ENCODE data around the gene MAPK14.

- TF ChIP-seq CTCF (IDR thresholded peaks at IDR 0.05; ENCODE audit: low read length) (no peak), EZH2 (IDR thresholded peaks at IDR 0.05; ENCODE audit: borderline replicate concordance, low read length) (no peak)
Observed at GRCh38 chr6:36064770-36065396, 37.3 kb downstream of the MAPK14 start.
